NCI-H128 (cell line): ENCODE results near the gene CMTM4.

Experiments used
- DNase-seq: peaks from one replicate; lab custom pipeline; 2025; ENCODE audit not compliant: unreplicated experiment; lab: John Stamatoyannopoulos, UW

Gene CMTM4

DNA sequence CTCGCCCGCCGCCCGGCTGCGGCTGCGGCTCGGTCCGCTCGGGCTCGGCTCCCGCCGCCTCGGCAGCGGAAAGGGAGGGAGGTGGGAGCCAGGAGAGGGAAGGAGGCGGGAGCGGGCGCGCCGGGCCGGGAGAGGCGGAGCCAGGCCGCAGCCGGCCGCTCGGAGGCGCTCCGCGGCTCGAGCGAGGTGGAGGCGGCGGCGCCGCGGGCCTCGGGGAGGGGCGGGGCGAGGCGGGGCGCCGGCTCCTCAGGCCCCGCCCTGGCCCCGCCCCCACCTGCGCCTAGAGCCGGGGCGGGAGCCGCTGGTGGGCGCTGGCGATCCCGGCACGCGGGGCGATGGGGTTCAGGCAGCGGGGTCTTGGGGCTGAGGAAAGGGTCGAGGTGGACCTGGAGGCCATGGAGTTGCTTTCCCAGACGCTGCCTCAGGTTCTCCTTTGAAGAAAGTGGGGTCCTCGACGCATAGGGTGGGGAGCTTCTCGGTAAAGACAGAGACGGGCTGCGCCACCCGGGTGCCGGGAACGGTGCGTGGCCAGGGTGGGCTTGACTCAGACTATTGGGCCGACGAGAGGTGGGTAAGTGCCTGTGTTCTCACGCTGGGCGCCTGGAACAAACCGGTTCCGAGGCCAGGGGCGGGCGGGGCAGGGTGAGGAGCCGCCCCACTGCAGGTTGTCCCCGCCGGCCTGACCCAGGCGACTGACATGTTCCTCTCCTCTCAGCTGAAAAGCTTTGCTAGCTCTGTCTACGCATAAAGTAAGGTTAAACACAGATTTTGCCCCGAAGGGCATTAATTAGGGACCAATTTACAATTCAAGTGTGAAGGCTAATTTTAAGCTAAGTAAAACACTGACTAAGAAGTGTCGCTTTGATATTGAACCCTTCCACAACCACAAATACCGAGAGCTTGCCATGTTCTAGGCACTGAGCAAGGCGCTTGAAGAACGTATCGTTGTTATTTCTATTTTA is at the start of gene CMTM4:
TSS of gene CMTM4 (minus strand) at position 75 of the 962 bp plus-strand sequence. CDS start 218 bp downstream, outside the sequence.
- DNase-seq = peak; percentile 26

DNA sequence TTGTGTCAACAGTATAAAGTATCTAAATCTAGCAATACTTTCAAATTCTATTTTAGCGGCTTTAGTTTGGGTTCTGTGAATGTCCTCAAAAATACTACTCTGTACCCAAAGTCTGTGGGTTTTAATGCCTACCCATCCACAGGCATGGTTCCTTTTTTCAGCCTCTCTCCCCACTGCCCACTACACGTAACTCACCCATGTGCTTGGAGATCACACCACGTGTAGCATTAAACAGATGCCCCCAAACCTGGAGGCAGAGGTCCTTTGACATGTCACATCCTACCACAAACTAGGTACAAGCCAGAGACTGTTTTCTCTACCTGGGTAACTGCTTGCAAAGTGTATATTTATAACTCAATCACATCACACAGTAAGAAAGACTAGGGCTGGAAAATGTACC is 49.5 kb upstream of the CMTM4 start:
- DNase-seq = no peak

GRCh38 chr16:66741950-66742808 is 45.6 kb upstream of the CMTM4 start:
- no peak for DNase-seq

GRCh38 chr16:66741169-66741900 is 44.8 kb upstream of the CMTM4 start:
- DNase-seq = no peak

DNA sequence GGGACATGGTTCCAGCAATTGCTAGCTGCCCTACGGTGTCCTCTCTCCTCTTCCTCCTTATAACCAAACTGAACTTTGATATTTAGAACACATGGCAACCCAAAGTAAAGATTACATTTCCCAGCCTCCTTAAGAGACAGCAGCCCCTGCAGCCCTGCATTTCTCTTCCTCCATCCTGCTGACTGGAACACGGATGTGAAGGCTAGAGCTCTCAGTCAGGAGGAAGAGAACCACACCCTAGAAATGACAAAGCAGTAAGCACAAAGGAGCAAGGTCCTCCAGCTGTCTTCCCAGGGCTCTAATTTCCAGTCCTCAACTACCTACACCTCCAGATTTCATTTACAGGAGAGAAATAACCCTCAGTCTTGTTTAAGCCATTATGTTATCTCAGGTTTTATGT is 44.0 kb upstream of the CMTM4 start:
- no peak for DNase-seq

GRCh38 chr16:66740010-66740409 is 43.5 kb upstream of the CMTM4 start:
- no peak for DNase-seq

GRCh38 chr16:66735891-66736290 is 39.3 kb upstream of the CMTM4 start:
- no peak for DNase-seq

- DNase-seq = no peak
These were observed 34.6 kb upstream of the CMTM4 start for GRCh38 chr16:66731101-66731500.

DNA sequence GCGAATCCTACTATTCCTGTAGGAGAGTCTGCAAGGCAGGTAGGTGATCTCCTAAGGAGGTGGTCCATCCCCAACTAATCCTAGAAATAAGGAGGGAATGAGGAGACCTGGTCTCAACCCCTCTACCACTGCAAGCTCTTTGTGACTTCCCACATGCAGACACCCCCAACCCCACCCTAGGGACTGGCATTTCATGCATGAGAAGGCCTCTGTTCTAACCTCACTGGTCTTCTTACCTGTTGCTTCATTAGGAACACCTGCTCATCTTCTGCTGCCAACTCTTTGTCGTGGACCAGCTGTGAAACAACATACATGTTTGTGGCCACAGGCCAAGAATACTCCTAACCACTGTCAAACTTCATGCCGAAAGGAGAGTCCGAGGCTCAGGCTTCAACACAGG is 32.3 kb upstream of the CMTM4 start:
- no peak for DNase-seq

DNA sequence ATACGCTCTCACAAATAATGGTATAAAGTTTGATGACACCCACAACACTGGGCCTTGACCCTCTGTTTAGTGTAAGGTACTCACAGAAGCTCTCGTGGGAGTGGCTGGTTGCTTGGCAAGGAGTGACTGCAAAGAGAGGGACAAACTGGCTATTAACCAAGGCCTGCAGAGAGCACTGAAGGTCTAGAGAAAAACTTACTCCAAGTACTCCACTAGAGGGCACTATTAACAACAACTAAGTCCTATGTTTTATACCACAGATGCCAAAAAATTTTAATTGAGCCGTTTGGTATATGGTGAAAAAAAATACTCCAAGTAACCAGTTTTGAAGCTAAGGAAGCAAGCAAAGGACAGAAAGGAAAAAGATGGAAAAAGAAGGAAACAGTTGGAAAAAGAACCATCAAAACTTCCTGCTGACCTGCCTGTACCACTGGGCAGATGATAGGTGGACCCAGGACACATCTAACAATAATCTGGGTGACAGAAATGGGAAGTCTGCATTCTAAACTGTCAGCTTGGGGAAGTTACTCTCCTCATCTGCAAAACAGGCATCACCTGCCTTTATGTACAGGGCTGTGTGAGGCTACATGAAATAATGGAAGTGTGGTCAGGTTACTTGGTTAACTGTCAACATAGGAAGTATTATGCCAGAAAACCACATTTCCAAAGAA is 31.7 kb upstream of the CMTM4 start:
- DNase-seq = no peak

GRCh38 chr16:66720766-66721165 is 24.2 kb upstream of the CMTM4 start:
- DNase-seq = no peak

- no peak for DNase-seq
These were observed 22.7 kb upstream of the CMTM4 start for GRCh38 chr16:66719246-66719645.

- DNase-seq = no peak
These were observed 21.2 kb upstream of the CMTM4 start for GRCh38 chr16:66717776-66718175.

- DNase-seq = no peak
These were observed 20.7 kb upstream of the CMTM4 start for GRCh38 chr16:66717112-66717675.

- no peak for DNase-seq
These were observed 18.2 kb upstream of the CMTM4 start for GRCh38 chr16:66714654-66715307.

DNA sequence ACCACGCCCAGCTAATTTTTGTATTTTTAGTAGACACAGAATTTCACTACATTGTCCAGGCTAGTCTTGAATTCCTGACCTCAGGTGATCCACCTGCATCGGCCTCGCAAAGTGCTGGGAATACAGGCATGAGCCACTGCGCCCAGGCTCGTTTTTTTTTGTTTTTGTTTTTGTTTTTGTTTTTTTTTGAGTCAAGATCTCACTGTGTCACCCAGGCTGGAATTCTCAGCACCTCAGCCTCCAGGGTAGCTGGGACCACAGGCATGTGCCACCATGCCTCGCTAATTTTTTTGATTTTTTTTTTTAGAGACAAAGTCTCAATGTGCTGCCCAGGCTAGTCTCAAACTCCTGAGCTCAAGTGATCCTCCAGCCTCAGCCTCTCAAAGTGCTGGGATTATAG is 17.5 kb upstream of the CMTM4 start:
- no peak for DNase-seq

- DNase-seq = no peak
These were observed 16.5 kb upstream of the CMTM4 start for GRCh38 chr16:66713076-66713475.

DNA sequence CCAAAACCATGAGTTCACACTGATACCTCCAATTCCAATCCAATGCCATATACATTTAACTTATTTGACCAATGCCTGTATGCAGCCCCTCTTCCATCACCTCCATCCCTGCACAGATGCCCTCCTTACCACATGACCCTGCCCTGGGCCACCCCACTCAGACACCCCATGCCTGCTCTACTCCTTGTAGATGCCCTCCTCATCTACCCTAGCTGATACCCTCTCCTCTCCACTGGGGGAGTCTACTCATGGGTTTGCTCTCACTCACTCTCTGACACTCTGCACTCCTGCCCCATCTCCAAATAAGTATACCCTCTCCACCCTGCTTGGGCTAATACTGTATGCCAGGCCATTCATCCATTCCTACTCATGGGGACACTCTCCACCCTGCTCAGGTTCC is 16.0 kb upstream of the CMTM4 start:
- DNase-seq = no peak

GRCh38 chr16:66711581-66711980 is 15.0 kb upstream of the CMTM4 start:
- no peak for DNase-seq

- DNase-seq = no peak
These were observed 9.9 kb upstream of the CMTM4 start for GRCh38 chr16:66706506-66706880.
